GM18499 (cell line): ENCODE data around the gene EDA.

ENCODE experiments used
- ATAC-seq: cut with Tn5 transposase; IDR thresholded peaks from one replicate; pipeline ENCODE4 v1.9.1; 2021; ENCODE audit warnings: moderate number of reproducible peaks; ENCODE audit not compliant: insufficient read depth, unreplicated experiment

Gene EDA

GRCh38 chrX:70013466-70014381, 397.8 kb downstream of the EDA start:
- no peak for ATAC-seq

DNA sequence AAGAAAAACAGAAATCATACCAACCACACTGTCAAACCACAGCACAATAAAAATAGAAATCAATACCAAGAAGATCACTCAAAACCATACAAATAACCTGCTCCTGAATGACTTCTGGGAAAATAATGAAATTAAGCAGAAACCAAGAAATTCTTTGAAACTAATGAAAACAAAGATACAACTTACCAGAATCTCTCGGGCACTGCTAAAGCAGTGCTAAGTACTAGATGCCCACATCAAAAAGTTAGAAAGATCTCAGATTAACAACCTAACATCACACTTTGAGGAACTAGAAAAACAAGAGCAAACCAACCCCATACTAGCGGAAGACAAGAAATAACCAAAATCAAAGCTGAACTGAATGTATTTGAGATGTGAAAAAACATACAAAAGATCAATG, 400.6 kb downstream of the EDA start:
- ATAC-seq = no peak

- no peak for ATAC-seq
These were observed 406.7 kb downstream of the EDA start for GRCh38 chrX:70022616-70023015.

- ATAC-seq = no peak
These were observed 409.6 kb downstream of the EDA start for GRCh38 chrX:70025464-70025863.

- no peak for ATAC-seq
These were observed 410.4 kb downstream of the EDA start for GRCh38 chrX:70026112-70026850.

- no peak for ATAC-seq
These were observed 410.9 kb downstream of the EDA start for GRCh38 chrX:70026851-70027200.

DNA sequence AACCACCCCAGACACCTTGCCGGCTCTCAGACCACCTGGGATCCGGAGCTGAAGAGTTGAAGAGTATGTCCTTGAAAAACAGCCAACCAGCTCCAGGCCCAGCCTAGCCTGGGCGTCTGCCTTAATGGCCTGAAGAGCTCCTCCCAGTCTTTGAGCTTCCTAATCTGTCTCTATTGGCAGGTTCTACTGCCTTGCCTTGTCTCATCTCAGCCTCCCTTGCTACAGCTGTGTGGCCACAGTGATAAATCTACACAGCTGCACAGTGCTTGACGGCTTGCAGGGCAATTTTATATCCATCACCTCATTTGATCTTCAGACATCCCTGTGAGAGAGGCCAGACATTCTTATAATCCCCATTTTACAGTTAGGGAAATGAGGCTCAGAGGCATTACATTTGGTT, 413.9 kb downstream of the EDA start:
- ATAC-seq = no peak

DNA sequence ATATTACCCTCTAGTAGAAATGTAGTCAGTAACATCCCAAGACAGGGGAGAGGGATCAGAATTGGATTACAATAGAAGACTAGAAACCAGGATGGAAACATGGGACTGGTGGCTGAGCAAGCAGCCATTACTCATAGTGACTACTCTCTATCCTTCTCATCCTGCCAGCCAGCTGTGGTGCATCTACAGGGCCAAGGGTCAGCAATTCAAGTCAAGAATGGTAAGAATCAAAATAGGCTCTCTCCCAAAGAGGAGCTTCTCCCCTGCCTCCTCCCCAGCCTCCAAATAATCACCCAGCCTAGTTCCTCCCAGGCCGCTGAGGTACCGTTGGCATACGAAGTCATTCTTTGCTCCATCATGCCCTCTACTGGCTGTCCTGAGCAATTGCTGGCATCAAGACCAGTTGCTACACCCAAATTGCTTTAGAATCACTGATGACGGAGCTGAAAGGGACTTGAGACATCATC, 414.4 kb downstream of the EDA start:
- no peak for ATAC-seq

DNA sequence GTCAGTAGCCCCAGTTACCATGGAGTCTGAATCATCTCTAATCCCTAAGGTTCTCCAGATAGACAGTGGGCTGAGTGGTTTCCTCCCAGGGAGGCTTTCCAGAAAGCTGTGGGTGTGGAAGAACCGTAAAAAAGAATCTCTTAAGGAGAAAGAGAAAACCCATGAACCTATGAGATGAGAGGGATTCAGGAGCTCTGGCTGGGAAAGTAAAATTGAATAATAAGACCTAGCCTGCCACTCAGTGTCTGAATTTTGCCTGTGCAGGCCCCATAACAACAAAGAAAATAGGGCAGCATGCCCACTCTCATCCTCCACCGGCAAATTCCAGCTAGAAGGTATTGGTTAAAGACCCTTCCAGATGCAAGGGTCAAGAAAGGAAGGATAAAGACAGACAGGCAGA, 416.9 kb downstream of the EDA start:
- no peak for ATAC-seq

DNA sequence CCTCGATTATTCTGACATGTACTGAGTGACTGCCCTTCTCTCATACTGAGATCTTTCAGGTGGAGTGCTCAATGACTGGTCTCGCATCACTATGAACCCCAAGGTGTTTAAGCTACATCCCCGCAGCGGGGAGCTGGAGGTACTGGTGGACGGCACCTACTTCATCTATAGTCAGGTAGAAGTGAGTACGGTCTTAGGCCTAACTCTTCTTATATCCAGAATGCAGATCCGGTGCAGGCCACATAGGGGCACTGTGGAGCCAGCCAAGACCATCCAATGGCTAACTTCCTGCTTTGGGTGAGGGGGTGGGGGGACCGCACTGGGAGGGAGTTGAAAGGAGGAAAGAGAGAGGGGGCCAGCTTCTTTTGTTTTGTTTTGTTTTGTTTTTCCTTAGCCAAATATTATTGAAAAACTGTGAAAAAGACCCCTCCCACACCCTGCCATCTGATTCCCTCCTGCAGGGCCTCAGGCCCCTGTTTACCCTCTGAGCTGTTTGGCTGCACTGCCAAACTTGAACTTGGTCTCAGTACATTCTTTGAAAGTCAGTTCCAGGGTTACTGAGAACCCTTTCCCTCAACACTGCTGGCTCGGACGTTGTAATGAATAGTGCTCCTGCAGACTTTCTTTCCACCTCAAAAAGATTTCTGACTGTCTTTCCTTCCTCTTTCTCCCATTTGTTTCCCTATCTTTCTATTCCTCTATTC, 417.6 kb downstream of the EDA start:
- ATAC-seq = peak; percentile 59

DNA sequence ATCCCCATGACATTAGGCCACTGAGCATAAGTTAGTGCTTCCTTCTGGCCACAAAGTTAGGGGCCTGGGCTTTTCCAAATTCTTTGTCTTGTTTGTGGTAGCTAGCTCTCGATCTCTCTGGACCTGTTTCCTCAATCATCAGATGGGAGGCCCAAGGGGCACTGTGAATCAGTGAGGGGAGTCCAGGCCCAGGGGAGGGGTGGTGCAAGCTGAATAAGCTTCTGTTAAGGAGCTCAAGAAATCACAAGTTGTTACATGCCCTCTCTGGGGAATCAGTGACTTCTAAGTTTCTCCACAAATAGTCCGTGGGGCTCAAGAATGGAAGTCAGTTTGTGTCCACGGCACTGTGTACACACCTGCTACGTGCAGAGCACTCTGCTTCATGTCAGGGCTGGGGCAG, 418.7 kb downstream of the EDA start:
- ATAC-seq = no peak

GRCh38 chrX:70038515-70038914, 422.6 kb downstream of the EDA start:
- no peak for ATAC-seq

GRCh38 chrX:70038951-70039350, 423.0 kb downstream of the EDA start:
- ATAC-seq = no peak

DNA sequence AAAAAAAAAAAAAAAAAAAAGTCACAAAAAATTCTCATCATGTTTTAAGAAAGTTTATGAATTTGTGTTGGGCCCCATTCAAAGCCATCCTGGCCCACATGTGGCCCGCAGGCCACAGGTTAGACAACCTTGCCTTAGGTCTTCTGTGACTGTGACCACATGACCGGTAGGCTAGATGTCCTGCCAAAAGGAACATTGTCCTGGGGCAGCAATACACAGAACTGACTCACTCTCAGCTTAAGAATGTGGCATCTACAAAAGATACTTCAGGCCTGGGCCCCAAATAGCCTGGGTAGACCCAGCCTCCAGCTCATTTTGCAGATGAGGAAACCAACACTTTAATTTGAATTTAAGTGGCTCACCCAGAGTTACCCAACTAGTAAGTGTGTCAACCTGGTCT, 423.8 kb downstream of the EDA start:
- no peak for ATAC-seq

DNA sequence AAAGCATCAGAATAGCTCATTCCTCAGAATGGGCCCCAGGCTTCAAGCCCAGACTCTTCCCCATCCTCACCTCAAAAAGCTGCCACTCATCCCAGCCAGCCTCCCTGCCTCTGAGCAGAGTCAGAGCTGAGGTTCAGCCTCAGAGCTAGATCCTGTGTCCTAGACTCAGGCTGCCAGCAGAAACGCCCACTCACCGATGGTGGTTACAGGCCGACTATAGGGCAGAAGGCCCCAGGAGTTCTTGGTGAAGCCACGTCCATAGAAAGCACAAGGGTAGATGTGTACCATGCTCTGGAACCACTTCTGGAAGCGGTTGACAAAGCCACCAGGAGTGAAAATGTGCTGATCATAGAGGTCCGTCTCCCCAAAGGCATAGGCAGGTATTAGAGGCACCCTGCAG, 426.1 kb downstream of the EDA start:
- ATAC-seq = no peak

GRCh38 chrX:70042399-70043371, 426.8 kb downstream of the EDA start:
- no peak for ATAC-seq

DNA sequence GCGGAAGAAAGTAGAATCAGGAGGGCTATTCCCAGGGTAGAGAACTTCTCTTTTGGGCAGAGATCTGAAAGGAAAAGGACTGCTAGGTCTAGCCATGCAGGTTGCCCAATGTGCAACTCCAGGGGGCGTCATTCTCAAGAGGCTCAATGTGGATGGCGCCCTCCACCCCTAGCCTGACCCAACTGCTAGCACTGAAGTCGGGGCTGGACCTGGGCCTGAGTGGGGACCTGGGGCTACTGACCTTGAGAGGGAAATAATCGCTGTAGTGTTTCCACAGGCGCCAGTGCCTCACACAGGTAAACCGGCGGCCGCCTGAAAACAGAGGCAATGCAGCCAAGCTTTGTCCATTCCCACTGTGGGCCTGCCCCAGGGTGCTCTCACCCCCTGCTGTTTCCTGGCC, 427.8 kb downstream of the EDA start:
- ATAC-seq = no peak

DNA sequence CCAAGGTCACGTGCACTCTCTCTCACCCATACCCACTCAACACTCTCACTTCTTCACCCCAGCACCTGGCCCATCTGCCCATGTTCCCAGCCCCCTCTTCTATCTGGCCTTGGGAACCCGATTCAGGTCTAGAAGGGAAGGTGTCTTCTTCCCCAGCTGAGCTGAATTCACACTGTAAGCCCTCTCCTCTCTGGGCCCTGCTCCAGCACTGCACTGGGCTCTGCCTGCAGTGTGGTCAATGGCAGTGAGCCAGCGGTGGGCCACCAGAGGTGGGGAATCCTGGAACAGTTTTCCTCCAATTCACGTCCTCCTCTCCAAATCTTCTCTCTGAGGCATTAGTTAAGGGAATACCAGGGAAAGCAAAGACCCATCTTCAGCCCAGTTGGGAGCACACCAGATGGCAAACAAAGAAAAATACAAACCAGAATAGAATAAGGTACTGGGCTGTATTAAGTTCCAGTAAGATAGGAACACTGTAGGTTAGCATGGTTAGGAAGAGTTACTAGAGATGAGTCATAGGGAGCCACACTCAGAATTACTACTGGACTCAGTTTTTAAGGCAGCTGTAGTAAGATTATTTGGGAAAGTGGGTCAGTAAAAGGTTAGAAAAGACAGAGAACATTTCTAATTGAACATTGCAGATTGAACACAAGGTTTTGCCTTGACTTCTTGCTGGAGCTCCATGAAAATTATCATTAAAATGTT, 428.8 kb downstream of the EDA start:
- no peak for ATAC-seq

- ATAC-seq = no peak
These were observed 431.1 kb downstream of the EDA start for GRCh38 chrX:70046978-70047377.
